Aorta (tissue), 5 donors: Measurements from ENCODE around the gene RHBDD1. TPM values are rescaled to one million over a fixed set of nuclear protein-coding genes. Genes with fewer than 3 reads are reported as not detected.

Source experiments
- ATAC-seq: fragments of 200-7000 bp; cut with Tn5 transposase; one replicate; pipeline ENCODE4 v1.9.1; 2022; ENCODE audit warnings: moderate library complexity; ENCODE audit not compliant: low FRiP score
- DNase-seq, 2 donors: peaks; one replicate each; pipeline ENCODE4 v3.0.0-alpha.2; 2020
- H3K27ac ChIP-seq, 2 donors: one replicate each; pipeline ENCODE4 v1.5.1; 2013; ENCODE audit warnings: low read length in 2 of 2, mild to moderate bottlenecking in 2 of 2, moderate library complexity in 2 of 2, control low read depth in 1 of 2, inconsistent platforms in 1 of 2, low read depth in 1 of 2
- H3K27me3 ChIP-seq, 2 donors: one replicate each; pipeline ENCODE4 v1.6.1; 2013; ENCODE audit warnings: control low read depth in 1 of 2, low read length in 1 of 2, mild to moderate bottlenecking in 1 of 2, moderate library complexity in 1 of 2; ENCODE audit not compliant: insufficient read depth in 2 of 2, control insufficient read depth in 1 of 2
- H3K36me3 ChIP-seq, 2 donors: one replicate each; pipeline ENCODE4 v1.6.1; 2013; ENCODE audit warnings: control low read depth in 1 of 2, low read length in 1 of 2, mild to moderate bottlenecking in 1 of 2; ENCODE audit not compliant: insufficient read depth in 2 of 2, control insufficient read depth in 1 of 2
- H3K4me1 ChIP-seq, 2 donors: one replicate each; pipeline ENCODE4 v1.6.1; 2013; ENCODE audit warnings: low read length in 2 of 2, control low read depth in 1 of 2, mild to moderate bottlenecking in 1 of 2, moderate library complexity in 1 of 2; ENCODE audit not compliant: insufficient read depth in 2 of 2, control insufficient read depth in 1 of 2
- H3K4me3 ChIP-seq, 2 donors: one replicate each; pipeline ENCODE4 v1.5.1; 2013; ENCODE audit warnings: low read length in 2 of 2, control low read depth in 1 of 2, mild to moderate bottlenecking in 1 of 2
- H3K9me3 ChIP-seq: one replicate; pipeline ENCODE4 v1.6.1; 2013; ENCODE audit warnings: mild to moderate bottlenecking, low read length; ENCODE audit not compliant: control insufficient read depth
- WGBS, 2 donors: extraction: QIAGEN DNeasy Blood & Tissue Kit; methylation state at CpG; one replicate each; pipeline ENCODE4 v1.1.7; 2013; 5-methylcytosine and 5-hydroxymethylcytosine counted together
- intact Hi-C, 2 donors: fragments of 100-400 bp; cut with DNase I; formaldehyde crosslinking; loops; one replicate each; pipeline versions ENCODE4 v1.14.2 to v1.15.0; 2022
- polyA plus RNA-seq, 2 donors: library from polyadenylated mRNA; stranded (reverse); fragments of 200-250 nt; gene quantifications; one replicate each; pipeline ENCODE4 v1.2.3, GENCODE V29; 2013
- total RNA-seq, 2 donors: library from RNA; stranded (reverse); fragmentation: NEBNext Ultra II Directional; extraction: Animal tissue kit (Norgen Biotek cat#: 25700); gene quantifications; one replicate each; pipeline ENCODE4 v1.2.1, GENCODE V29; 2021
- donor health status: healthy with polysubstance abuse.
- donor health status: Bipolar disorder and iron deficiency.
- donor health status: DM: no; HTN: no; CAD: no.
- donor health status: DM: no; HTN: no; CAD: no.
- donor health status: DM: yes; HTN: yes; CAD: no.

The RHBDD1 gene
- total and polyA plus RNA-seq, 4 donors: 6.0 to 39.2 (median 22.0) TPM

DNA sequence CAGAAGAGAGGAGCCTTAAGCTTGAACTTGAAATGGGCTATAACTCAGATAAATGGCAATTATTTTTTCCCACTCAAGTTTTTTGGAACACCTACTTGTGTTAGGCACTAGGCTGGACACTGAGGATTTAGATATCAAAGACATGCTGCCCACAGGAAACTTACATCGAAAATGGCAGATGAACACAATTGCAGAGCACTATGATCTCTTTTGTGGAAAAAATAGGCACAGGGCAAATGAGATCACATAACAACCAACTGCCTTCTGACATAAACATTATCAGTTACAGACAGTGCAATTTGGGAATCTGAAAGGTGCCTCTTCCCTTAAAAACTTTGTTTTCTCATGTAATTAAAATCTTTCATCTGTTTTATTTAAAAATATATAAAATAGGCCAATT, 32.4 kb upstream of the RHBDD1 start:
- intact Hi-C loops: loop anchor here (2.0 to 10.0 kb wide), 6 partner anchors 181 to 1131 kb away; no protein-coding TSS in a partner anchor
- no peak overlapping the region for H3K4me3 ChIP-seq
- no peaks in the 10 kb centered on the region for H3K4me1 ChIP-seq
- ATAC-seq (no peak), DNase-seq (no peak)
- 65 to 71% methylated on average over 1 of the region's 1 CpG for WGBS, 2 donors
- no peak overlapping the region for H3K27ac ChIP-seq
- H3K9me3 ChIP-seq: no peaks in the 10 kb centered on the region
- H3K27me3 ChIP-seq: no peaks in the 10 kb centered on the region
- H3K36me3 ChIP-seq: no peaks in the 10 kb centered on the region

DNA sequence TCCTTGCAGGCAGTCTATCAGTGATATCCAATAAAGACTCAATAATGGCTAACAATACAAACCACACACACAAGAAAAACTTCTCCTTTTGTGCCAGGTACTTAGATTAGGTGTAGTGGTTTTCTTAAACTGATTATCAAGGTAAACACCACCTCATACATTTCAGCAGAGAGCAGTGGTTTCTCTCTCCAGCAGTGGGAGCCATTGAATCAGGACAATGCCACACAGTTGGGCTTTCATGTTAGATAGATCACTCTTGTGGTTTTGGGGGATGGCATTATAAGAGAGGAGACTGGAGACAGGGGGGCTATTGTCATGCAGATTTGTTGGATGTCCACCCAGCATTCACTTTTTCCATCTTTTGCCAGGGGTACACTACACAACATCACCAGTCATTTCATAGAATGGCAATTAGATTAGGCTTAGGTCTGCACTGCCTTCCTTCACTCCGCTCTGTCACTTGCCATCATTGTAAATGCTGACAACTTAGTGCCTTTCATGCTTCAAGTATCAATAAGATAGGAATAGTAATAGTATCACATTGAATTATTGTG, 22.6 kb upstream of the RHBDD1 start:
- intact Hi-C loops: no loop called here
- no peak for DNase-seq
- Histone ChIP-seq H3K4me3 (no peak overlapping the region), H3K4me1 (no peaks in the 10 kb centered on the region), H3K27me3 (no peaks in the 10 kb centered on the region), H3K9me3 (no peaks in the 10 kb centered on the region), H3K27ac (no peak overlapping the region), H3K36me3 (no peaks in the 10 kb centered on the region)
- ATAC-seq: no peak
- WGBS, 2 donors: 95 to 97% methylated on average over 1 of the region's 1 CpG

DNA sequence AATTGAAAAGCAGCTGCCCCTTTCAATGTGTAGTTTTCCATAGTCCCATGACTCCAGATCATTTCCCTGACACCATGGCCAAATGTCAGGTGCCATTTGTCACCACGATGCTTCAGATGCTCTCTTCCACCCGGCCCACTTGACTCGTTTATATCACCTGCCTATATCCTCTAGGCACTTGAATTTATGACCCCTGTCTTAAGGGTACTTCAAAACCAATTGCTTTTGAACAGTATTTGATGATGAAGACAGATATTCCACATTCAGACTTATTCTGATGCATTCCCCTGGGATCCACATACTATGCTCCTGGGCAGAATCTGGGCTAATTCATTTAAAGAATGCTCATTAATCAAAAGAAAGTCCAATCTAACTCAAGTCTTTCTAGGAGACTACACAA, 16.9 kb upstream of the RHBDD1 start:
- Histone ChIP-seq H3K9me3 (no peaks in the 10 kb centered on the region), H3K4me3 (no peak overlapping the region), H3K4me1 (no peaks in the 10 kb centered on the region), H3K27me3 (no peaks in the 10 kb centered on the region), H3K27ac (no peak overlapping the region), H3K36me3 (no peaks in the 10 kb centered on the region)
- WGBS, 2 donors: 7 to 13% methylated on average over 3 of the region's 3 CpGs
- DNase-seq (no peak), ATAC-seq (no peak)
- intact Hi-C loops: no loop called here

DNA sequence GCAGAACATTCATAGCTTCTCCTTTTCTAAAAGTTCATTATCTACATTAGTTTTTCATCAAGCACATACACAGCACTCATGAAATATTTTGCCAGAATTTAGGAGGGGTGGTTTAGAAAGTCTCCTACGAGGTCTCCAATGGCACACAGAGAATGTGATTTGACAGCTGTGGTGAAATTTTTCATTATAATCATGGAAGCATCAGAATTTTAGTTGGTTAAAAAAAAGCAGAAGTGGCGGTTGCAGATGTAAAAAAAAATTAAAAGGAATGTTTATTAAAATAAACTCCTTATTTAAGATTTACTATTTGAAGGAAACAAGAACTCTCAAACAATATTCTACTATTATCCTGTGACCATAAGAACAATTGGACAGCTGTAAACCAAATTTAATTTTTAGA, 10.8 kb upstream of the RHBDD1 start:
- no peak overlapping the region for H3K27ac ChIP-seq
- no peaks in the 10 kb centered on the region for H3K9me3 ChIP-seq
- no peak for DNase-seq
- no peak for ATAC-seq
- H3K4me3 ChIP-seq: no peak overlapping the region
- intact Hi-C loops: no loop called here
- 41 to 47% methylated on average over 2 of the region's 2 CpGs for whole genome bisulfite sequencing, 2 donors
- no peaks in the 10 kb centered on the region for H3K27me3 ChIP-seq
- H3K36me3 ChIP-seq: no peaks in the 10 kb centered on the region
- no peaks in the 10 kb centered on the region for H3K4me1 ChIP-seq

DNA sequence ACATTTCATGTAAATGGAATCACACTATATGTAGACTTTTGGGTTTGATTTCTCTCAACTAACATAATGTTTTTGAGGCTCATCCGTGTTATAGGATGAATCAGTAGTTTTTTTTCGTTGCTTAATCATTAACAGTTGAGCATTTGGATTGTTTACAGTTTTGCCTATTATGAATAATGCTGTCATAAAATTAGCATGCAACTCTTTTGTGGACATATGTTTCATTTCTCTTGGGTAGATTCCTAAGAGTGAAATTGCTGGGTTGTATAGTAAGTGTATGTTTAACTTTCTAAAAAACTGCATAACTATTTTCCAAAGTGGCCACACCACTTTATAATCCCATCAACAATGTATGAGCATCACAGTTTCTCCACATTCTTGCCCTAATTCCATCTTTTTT, 7.7 kb upstream of the RHBDD1 start:
- no peaks in the 10 kb centered on the region for H3K36me3 ChIP-seq
- no peak overlapping the region for H3K4me3 ChIP-seq
- H3K27ac ChIP-seq: no peak overlapping the region
- WGBS, 2 donors: 65 to 66% methylated on average over 2 of the region's 2 CpGs
- no peaks in the 10 kb centered on the region for H3K27me3 ChIP-seq
- peaks cover 2% of the 10 kb centered on the region for H3K9me3 ChIP-seq
- ATAC-seq: no peak
- intact Hi-C loops: no loop called here
- no peak for DNase-seq
- H3K4me1 ChIP-seq: no peaks in the 10 kb centered on the region

DNA sequence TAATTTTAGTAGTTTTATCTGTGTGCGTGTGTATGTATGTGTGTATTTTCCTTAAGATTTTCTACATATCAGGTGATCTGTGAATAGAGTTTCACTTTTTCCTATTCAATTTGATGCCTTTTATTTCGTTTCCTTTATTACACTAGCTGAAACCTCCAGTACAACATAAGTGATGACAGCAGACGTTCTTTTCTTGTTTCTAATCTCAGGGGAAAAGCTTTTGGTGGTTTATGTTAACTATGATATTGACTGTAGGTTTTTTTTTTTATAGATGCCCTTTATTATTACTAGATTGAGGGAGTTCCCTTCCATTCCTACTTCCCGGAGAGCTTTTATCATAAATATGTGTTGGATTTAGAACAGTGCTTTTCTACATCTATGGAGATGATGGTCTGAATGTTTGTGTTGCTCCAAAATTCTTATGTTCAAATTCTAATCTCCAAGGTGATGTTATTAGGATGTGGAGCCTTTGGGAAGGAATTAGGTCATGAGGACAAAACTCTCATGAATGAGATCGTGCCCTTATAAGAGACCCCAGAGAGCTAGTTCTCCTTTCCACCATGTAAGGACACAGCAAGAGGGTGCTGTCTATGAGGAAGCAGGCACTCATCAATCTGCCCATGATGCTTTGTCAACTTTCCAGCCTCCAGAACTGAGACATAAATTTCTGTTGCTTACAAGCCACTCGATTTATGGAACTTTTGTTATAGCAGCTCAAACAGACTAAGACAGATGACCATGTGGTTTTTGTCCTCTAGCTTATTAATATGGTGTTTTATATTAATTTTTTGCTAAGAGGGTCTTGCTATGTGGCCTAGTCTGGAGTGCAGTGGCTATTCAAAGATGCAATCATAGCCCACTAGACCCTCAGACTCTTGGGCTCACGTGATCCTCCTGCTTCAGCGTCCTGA, 5.9 kb upstream of the RHBDD1 start:
- DNase-seq (no peak), ATAC-seq (no peak)
- H3K27me3 ChIP-seq: no peaks in the 10 kb centered on the region
- intact Hi-C loops: loop anchor here in 1 of 2 donors (10.0 kb wide), 1 partner anchor 155 kb away; no protein-coding TSS in a partner anchor
- H3K9me3 ChIP-seq: peaks cover 2% of the 10 kb centered on the region
- H3K4me3 ChIP-seq: no peak overlapping the region
- no peaks in the 10 kb centered on the region for H3K4me1 ChIP-seq
- no peaks in the 10 kb centered on the region for H3K36me3 ChIP-seq
- no peak overlapping the region for H3K27ac ChIP-seq
- 75 to 76% methylated on average over 8 of the region's 8 CpGs for WGBS, 2 donors

DNA sequence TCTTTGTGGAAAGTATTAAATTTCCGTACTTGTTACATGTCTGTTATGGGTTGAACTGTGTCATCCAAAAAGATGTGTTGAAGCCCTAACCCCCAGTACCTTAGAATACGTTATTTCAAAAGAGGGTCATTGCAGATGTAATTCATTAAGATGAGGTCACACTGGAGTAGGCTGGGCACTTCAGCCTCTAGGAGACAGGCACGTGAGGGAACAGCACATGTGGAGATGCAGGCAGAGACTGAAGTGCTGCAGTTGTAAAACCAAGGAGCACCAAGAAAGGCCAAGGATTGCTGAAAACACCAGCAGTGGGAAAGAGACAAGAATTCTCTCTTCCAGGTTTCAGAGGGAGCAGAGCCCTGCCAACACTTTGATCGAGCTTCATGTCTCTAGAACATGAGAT, 4.6 kb upstream of the RHBDD1 start:
- H3K27me3 ChIP-seq: no peaks in the 10 kb centered on the region
- no peak for DNase-seq
- no peaks in the 10 kb centered on the region for H3K36me3 ChIP-seq
- WGBS, 2 donors: 72 to 82% methylated on average over 4 of the region's 4 CpGs
- H3K27ac ChIP-seq: no peak overlapping the region
- intact Hi-C loops: loop anchor here in 1 of 2 donors (10.0 kb wide), 1 partner anchor 154 kb away; no protein-coding TSS in a partner anchor
- H3K9me3 ChIP-seq: peaks cover 2% of the 10 kb centered on the region
- H3K4me3 ChIP-seq: no peak overlapping the region
- H3K4me1 ChIP-seq: no peaks in the 10 kb centered on the region
- no peak for ATAC-seq

DNA sequence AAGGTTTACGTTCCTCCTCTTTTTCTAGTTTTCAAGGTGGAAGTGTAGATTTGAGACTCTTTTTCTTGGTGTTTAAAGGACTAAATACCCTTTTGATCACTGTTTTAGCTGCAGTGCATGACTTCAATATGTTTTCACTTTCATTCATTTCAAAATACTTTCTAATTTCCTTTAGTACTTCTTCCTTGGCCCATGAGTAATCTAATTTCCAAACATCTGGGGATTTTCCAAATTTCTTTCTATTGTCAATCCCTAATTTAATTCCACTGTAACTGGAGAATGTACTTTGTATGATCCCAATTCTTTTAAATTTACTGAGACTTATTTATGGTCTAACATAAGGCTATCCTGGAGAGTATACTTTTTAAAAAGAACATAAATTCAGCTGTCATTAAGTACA, 3.8 kb upstream of the RHBDD1 start:
- intact Hi-C loops: loop anchor here in 1 of 2 donors (10.0 kb wide), 1 partner anchor 153 kb away; no protein-coding TSS in a partner anchor
- Histone ChIP-seq H3K9me3 (peaks cover 2% of the 10 kb centered on the region), H3K36me3 (no peaks in the 10 kb centered on the region), H3K4me3 (no peak overlapping the region), H3K27ac (no peak overlapping the region), H3K27me3 (no peaks in the 10 kb centered on the region), H3K4me1 (peaks cover 0 to under 1% of the 10 kb centered on the region in 2 donors)
- WGBS, 2 donors: 97 to 100% methylated on average over 1 of the region's 1 CpG
- DNase-seq: no peak
- ATAC-seq: no peak
